Neural progenitor cell (in vitro differentiated cells): ENCODE data around the gene LIN28A. TPM values are rescaled to one million over a fixed set of nuclear protein-coding genes. Genes with fewer than 3 reads are reported as not detected.
A peak's percentile ranks its signal among the peaks of the same experiment; 100 is the strongest.

ENCODE experiments used
- DNase-seq: peaks from one replicate; pipeline ENCODE4 v3.0.0-alpha.2; 2016; ENCODE audit warnings: low spot score
- H2AFZ ChIP-seq: fragments of 200-600 bp; sonication (generic); replicated peaks from 2 replicates; pipeline ENCODE4 v1.6.1; 2016; ENCODE audit warnings: antibody characterized with exemption
- H3F3A ChIP-seq: fragments of 200-600 bp; sonication (generic); 2 replicates; pipeline ENCODE4 v1.6.1; 2016; ENCODE audit warnings: antibody characterized with exemption, low read depth
- H3K27ac ChIP-seq: fragments of 200-600 bp; sonication (generic); 2 replicates; pipeline ENCODE4 v1.5.1; 2016; ENCODE audit warnings: mild to moderate bottlenecking
- H3K27me3 ChIP-seq: fragments of 200-600 bp; sonication (generic); 2 replicates; pipeline ENCODE4 v1.6.1; 2016; ENCODE audit warnings: mild to moderate bottlenecking, moderate library complexity
- H3K36me3 ChIP-seq: fragments of 200-600 bp; sonication (generic); 2 replicates; pipeline ENCODE4 v1.5.1; 2016
- H3K4me1 ChIP-seq: fragments of 200-600 bp; sonication (generic); 2 replicates; pipeline ENCODE4 v1.6.1; 2016; ENCODE audit warnings: mixed run types
- H3K4me2 ChIP-seq: fragments of 200-600 bp; sonication (generic); 2 replicates; pipeline ENCODE4 v1.6.1; 2016
- H3K4me3 ChIP-seq: fragments of 200-600 bp; sonication (generic); 2 replicates; pipeline ENCODE4 v1.5.1; 2016
- H3K79me2 ChIP-seq: fragments of 200-600 bp; sonication (generic); 2 replicates; pipeline ENCODE4 v1.6.1; 2016; ENCODE audit warnings: low read depth
- H3K9ac ChIP-seq: fragments of 200-600 bp; sonication (generic); 2 replicates; pipeline ENCODE4 v1.6.1; 2016
- H3K9me3 ChIP-seq: fragments of 200-600 bp; sonication (generic); 2 replicates; pipeline ENCODE4 v1.5.1; 2016; ENCODE audit warnings: low read depth
- H4K20me1 ChIP-seq: fragments of 200-600 bp; sonication (generic); 2 replicates; pipeline ENCODE4 v1.6.1; 2016; ENCODE audit warnings: low read depth
- H3K27ac Mint-ChIP-seq: 3 replicates; pipeline ENCODE4 v1.8.0; 2021; ENCODE audit warnings: mixed read lengths
- H3K27me3 Mint-ChIP-seq: 2 replicates; pipeline ENCODE4 v1.8.0; 2022; ENCODE audit warnings: low read depth, mild to moderate bottlenecking, inconsistent platforms, moderate library complexity, mixed read lengths; ENCODE audit not compliant: insufficient read depth
- H3K36me3 Mint-ChIP-seq: 3 replicates; pipeline ENCODE4 v1.8.0; 2021; ENCODE audit warnings: mixed read lengths
- H3K4me1 Mint-ChIP-seq: 3 replicates; pipeline ENCODE4 v1.8.0; 2021; ENCODE audit warnings: mixed read lengths
- H3K4me3 Mint-ChIP-seq: 3 replicates; pipeline ENCODE4 v1.8.0; 2021; ENCODE audit warnings: mild to moderate bottlenecking, moderate library complexity, mixed read lengths
- H3K9me3 Mint-ChIP-seq: 3 replicates; pipeline ENCODE4 v1.8.0; 2020; ENCODE audit warnings: mixed read lengths
- EZH2 ChIP-seq: fragments of 200-600 bp; sonication (generic); IDR thresholded peaks from 2 replicates; pipeline ENCODE4 v1.6.1; 2017; ENCODE audit warnings: antibody characterized with exemption, mild to moderate bottlenecking, moderate library complexity
- EZH2phosphoT487 ChIP-seq: fragments of 200-600 bp; sonication (generic); IDR thresholded peaks from 2 replicates; pipeline ENCODE4 v1.6.1; 2017; ENCODE audit warnings: antibody characterized with exemption
- total RNA-seq: library from RNA; depleted of rRNA; stranded (reverse); fragments of >200 nt; gene quantifications from 2 replicates; pipeline ENCODE4 v1.2.3, GENCODE V29; 2015; ENCODE audit warnings: low replicate concordance
- TF ChIP-seq, protein P1 (sequence below): fragments of 200-600 bp; sonication (generic); IDR thresholded peaks from 2 replicates; pipeline ENCODE4 v1.5.1; 2017; ENCODE audit warnings: antibody characterized with exemption, mild to moderate bottlenecking

LIN28A gene
- total RNA-seq, 1 donor from 2014 or later: 1,384 TPM

GRCh38 chr1:26477446-26478152 is 67.0 kb downstream of the LIN28A start:
- no peaks in the 10 kb centered on the region for H3K9me3 Mint-ChIP-seq
- DNase-seq: no peak
- Histone ChIP-seq H3K9ac (no peak overlapping the region), H3K27me3 (no peaks in the 10 kb centered on the region), H3K4me3 (no peak overlapping the region), H2AFZ (no peak overlapping the region), H3K27ac (peak overlapping the region; percentile 19), H4K20me1 (peaks cover 43% of the 10 kb centered on the region), H3K4me1 (peaks cover 15% of the 10 kb centered on the region), H3K4me2 (no peak overlapping the region), H3K9me3 (no peaks in the 10 kb centered on the region), H3K36me3 (peaks cover 32% of the 10 kb centered on the region), H3F3A (peaks cover 68% of the 10 kb centered on the region), H3K79me2 (peaks cover 40% of the 10 kb centered on the region)
- H3K4me1 Mint-ChIP-seq: peaks cover 26% of the 10 kb centered on the region
- peaks cover 7% of the 10 kb centered on the region for H3K27me3 Mint-ChIP-seq
- peaks cover 49% of the 10 kb centered on the region for H3K36me3 Mint-ChIP-seq
- no peak overlapping the region for H3K4me3 Mint-ChIP-seq
- no peak overlapping the region for H3K27ac Mint-ChIP-seq
- TF ChIP-seq EZH2 (no peak), EZH2phosphoT487 (no peak)
- TF ChIP-seq, protein P1, sequence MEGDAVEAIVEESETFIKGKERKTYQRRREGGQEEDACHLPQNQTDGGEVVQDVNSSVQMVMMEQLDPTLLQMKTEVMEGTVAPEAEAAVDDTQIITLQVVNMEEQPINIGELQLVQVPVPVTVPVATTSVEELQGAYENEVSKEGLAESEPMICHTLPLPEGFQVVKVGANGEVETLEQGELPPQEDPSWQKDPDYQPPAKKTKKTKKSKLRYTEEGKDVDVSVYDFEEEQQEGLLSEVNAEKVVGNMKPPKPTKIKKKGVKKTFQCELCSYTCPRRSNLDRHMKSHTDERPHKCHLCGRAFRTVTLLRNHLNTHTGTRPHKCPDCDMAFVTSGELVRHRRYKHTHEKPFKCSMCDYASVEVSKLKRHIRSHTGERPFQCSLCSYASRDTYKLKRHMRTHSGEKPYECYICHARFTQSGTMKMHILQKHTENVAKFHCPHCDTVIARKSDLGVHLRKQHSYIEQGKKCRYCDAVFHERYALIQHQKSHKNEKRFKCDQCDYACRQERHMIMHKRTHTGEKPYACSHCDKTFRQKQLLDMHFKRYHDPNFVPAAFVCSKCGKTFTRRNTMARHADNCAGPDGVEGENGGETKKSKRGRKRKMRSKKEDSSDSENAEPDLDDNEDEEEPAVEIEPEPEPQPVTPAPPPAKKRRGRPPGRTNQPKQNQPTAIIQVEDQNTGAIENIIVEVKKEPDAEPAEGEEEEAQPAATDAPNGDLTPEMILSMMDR: no peak

DNA sequence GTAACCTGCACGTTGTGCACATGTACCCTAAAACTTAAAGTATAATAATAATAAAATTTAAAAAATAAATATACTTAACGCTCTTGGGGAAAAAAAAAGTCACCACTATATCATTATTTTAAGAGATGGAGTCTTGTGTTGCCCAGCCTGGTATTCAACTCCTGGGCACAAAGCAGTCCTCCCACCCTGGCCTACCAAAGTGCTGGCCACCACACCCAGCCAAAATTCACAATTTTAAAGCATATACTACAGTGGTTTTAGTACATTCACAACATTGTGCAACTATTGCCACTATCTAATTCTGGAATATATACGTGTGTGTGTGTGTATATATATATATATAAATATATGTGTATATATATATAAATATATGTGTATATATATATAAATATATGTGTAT is 67.5 kb downstream of the LIN28A start:
- H3K9me3 Mint-ChIP-seq: no peaks in the 10 kb centered on the region

GRCh38 chr1:26478988-26479387 is 68.4 kb downstream of the LIN28A start:
- Histone ChIP-seq H3F3A (peaks cover 68% of the 10 kb centered on the region), H3K4me1 (peaks cover 10% of the 10 kb centered on the region), H3K9ac (no peak overlapping the region), H2AFZ (no peak overlapping the region), H3K9me3 (no peaks in the 10 kb centered on the region), H4K20me1 (peaks cover 34% of the 10 kb centered on the region), H3K27ac (no peak overlapping the region), H3K4me2 (no peak overlapping the region), H3K27me3 (no peaks in the 10 kb centered on the region), H3K4me3 (no peak overlapping the region), H3K36me3 (peaks cover 24% of the 10 kb centered on the region), H3K79me2 (peaks cover 26% of the 10 kb centered on the region)
- TF ChIP-seq, protein P1: no peak
- TF ChIP-seq EZH2phosphoT487 (no peak), EZH2 (no peak)
- Mint-ChIP-seq H3K4me3 (no peak overlapping the region), H3K36me3 (peaks cover 40% of the 10 kb centered on the region), H3K9me3 (no peaks in the 10 kb centered on the region), H3K27ac (no peak overlapping the region), H3K4me1 (peaks cover 17% of the 10 kb centered on the region), H3K27me3 (peaks cover 8% of the 10 kb centered on the region)
- no peak for DNase-seq

More for the DNA sequence above, 67.5 kb downstream of the LIN28A start:
- Histone ChIP-seq H3K27ac (no peak overlapping the region), H4K20me1 (peaks cover 42% of the 10 kb centered on the region), H3K9me3 (no peaks in the 10 kb centered on the region), H3K4me2 (no peak overlapping the region), H3K27me3 (no peaks in the 10 kb centered on the region), H3F3A (peaks cover 71% of the 10 kb centered on the region), H3K9ac (no peak overlapping the region), H3K4me3 (no peak overlapping the region), H3K36me3 (peaks cover 32% of the 10 kb centered on the region), H3K4me1 (peaks cover 15% of the 10 kb centered on the region), H2AFZ (no peak overlapping the region), H3K79me2 (peaks cover 34% of the 10 kb centered on the region)
- no peak overlapping the region for H3K27ac Mint-ChIP-seq
- TF ChIP-seq, protein P1: no peak
- TF ChIP-seq EZH2: no peak
- TF ChIP-seq EZH2phosphoT487: no peak
- no peak for DNase-seq
- peaks cover 48% of the 10 kb centered on the region for H3K36me3 Mint-ChIP-seq
- peaks cover 7% of the 10 kb centered on the region for H3K27me3 Mint-ChIP-seq
- H3K4me1 Mint-ChIP-seq: peaks cover 25% of the 10 kb centered on the region
- no peak overlapping the region for H3K4me3 Mint-ChIP-seq

Other genes starting within 250 kb of the LIN28A start
- gene C1orf232, start 241.9 kb upstream of the LIN28A start, total RNA-seq: not detected in 2 replicates
- gene ZNF593, start 240.9 kb upstream of the LIN28A start, total RNA-seq: 3.3 and 13.3 TPM in 2 replicates
- gene ZNF593OS, start 239.0 kb upstream of the LIN28A start, total RNA-seq: 0.67 and 2.1 TPM in 2 replicates
- gene CNKSR1, start 233.3 kb upstream of the LIN28A start, total RNA-seq: 7.8 and 13.0 TPM in 2 replicates
- 0.40 TPM in 1 of 2 replicates, not detected in the other for gene CATSPER4, start 220.2 kb upstream of the LIN28A start, total RNA-seq
- gene CEP85, start 176.6 kb upstream of the LIN28A start, total RNA-seq: 41.4 and 54.1 TPM in 2 replicates
- gene SH3BGRL3, start 130.7 kb upstream of the LIN28A start, total RNA-seq: 15.6 and 41.9 TPM in 2 replicates
- 5.9 and 10.2 TPM in 2 replicates for gene UBXN11, start 104.2 kb upstream of the LIN28A start, total RNA-seq
- gene CD52, start 92.9 kb upstream of the LIN28A start, total RNA-seq: 2.5 and 7.3 TPM in 2 replicates
- 3.0 and 6.5 TPM in 2 replicates for gene CRYBG2, start 56.7 kb upstream of the LIN28A start, total RNA-seq
- not detected in 2 replicates for gene ZNF683, start 38.1 kb upstream of the LIN28A start, total RNA-seq
- 30.5 and 43.0 TPM in 2 replicates for gene DHDDS, start 21.5 kb downstream of the LIN28A start, total RNA-seq
- 831 and 964 TPM in 2 replicates for gene HMGN2, start 61.6 kb downstream of the LIN28A start, total RNA-seq
- 18.7 and 43.9 TPM in 2 replicates for gene RPS6KA1, start 118.9 kb downstream of the LIN28A start, total RNA-seq